ENCODE data around the gene TEX26.

TEX26 gene

DNA sequence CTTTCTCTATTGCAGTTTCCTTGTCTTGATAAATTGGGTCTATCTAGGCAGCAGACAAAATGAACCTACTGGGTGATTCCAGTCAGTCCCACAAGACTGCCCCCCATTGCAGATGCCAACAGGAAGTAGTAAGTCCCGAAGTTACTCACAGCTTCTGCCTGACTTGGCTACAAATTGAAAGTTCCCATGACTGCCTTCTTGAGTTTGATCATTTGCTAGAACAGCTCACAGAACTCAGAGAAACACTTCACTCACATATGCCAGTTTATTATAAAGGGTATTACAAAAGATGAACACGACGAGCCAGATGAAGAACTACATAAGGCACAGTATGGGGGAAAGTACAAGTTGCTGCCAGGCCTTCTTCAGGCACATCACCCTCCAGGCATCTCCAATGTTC lies 50.0 kb downstream of the TEX26 start:
- H3K4me1 ChIP-seq (ENCODE audit: control insufficient read depth, insufficient read depth, low read length), result peaks cover 28% of the 10 kb centered on the region
- H3K9ac ChIP-seq (ENCODE audit: low read length), result no peak overlapping the region
- H3K27me3 ChIP-seq (replicated peaks; ENCODE audit: control insufficient read depth, insufficient read depth, low read length), result no peaks in the 10 kb centered on the region
- no peaks in the 10 kb centered on the region for H3K9me3 ChIP-seq (ENCODE audit: control insufficient read depth, low read length)
- H3K4me3 ChIP-seq (ENCODE audit: low read length), result no peak overlapping the region
- H3K36me3 ChIP-seq (ENCODE audit: control insufficient read depth, insufficient read depth, low read length, severe bottlenecking), result no peaks in the 10 kb centered on the region
- no peak for DNase-seq (ENCODE audit: low read depth)

DNA sequence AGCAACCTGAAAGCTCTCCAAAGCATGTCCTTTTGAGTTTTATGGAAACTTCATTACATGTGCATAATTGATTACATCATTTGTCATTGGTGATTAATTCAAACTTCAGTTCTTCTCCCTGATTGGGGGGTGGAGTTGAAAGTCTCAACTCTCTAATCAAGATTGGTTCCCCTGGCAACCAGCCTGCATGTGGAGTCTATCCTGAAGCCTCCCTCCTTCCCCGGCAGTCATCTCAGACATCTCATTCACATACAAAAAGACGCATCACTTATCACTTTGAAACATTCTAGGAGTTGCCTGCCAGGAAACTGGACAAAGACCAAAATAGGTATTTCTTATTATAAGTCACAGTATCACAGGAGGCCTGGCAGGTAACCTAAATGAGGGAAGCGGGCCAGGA lies 50.5 kb downstream of the TEX26 start:
- Histone ChIP-seq H3K27me3 (replicated peaks; ENCODE audit: control insufficient read depth, insufficient read depth, low read length) (no peaks in the 10 kb centered on the region), H3K9me3 (ENCODE audit: control insufficient read depth, low read length) (no peaks in the 10 kb centered on the region), H3K4me1 (ENCODE audit: control insufficient read depth, insufficient read depth, low read length) (peaks cover 24% of the 10 kb centered on the region), H3K9ac (ENCODE audit: low read length) (no peak overlapping the region), H3K36me3 (ENCODE audit: control insufficient read depth, insufficient read depth, low read length, severe bottlenecking) (no peaks in the 10 kb centered on the region), H3K4me3 (ENCODE audit: low read length) (no peak overlapping the region)
- no peak for DNase-seq (ENCODE audit: low read depth)

DNA sequence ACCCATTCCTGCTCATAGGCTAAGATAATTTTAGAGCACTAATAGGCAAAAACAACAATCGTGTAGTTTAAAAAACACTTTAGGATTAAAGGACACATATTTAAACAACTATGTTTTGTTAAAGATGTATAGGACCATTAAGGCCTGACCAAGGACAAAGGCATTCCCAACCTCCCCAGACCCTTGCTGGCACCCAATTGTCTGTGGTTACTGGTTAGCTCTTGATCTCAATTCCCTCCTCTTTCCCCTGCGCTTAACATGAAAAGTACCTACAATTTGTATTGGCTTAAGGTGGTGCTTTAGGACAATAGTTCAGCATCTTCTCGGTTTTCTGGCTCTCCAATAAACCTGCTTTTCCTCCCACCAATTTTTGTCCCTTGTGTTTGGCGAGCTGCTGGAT lies 51.0 kb downstream of the TEX26 start:
- Histone ChIP-seq H3K9me3 (ENCODE audit: control insufficient read depth, low read length) (no peaks in the 10 kb centered on the region), H3K4me3 (ENCODE audit: low read length) (no peak overlapping the region), H3K36me3 (ENCODE audit: control insufficient read depth, insufficient read depth, low read length, severe bottlenecking) (no peaks in the 10 kb centered on the region), H3K9ac (ENCODE audit: low read length) (no peak overlapping the region), H3K27me3 (replicated peaks; ENCODE audit: control insufficient read depth, insufficient read depth, low read length) (no peaks in the 10 kb centered on the region), H3K4me1 (ENCODE audit: control insufficient read depth, insufficient read depth, low read length) (peaks cover 19% of the 10 kb centered on the region)
- DNase-seq (ENCODE audit: low read depth), result no peak

DNA sequence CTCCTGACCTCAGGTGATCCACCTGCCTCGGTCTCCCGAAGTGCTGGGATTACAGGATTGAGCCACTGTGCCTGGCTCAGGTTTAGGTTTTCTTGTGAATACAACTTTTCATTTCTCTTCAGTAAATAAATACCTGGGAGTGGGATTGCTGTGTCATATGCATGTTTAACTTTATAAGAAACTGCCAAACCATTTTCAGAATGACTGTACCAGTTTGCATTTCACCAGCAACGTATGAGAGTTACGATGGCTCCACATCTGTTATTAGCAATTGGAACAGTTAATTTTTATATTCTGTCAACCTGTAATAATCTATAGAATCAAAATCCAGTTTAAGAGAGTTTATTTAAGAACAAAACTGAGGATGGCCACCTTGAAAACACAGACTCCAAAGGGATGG lies 52.2 kb downstream of the TEX26 start:
- H3K9ac ChIP-seq (ENCODE audit: low read length), result no peak overlapping the region
- no peaks in the 10 kb centered on the region for H3K27me3 ChIP-seq (replicated peaks; ENCODE audit: control insufficient read depth, insufficient read depth, low read length)
- DNase-seq (ENCODE audit: low read depth), result no peak
- no peaks in the 10 kb centered on the region for H3K36me3 ChIP-seq (ENCODE audit: control insufficient read depth, insufficient read depth, low read length, severe bottlenecking)
- no peak overlapping the region for H3K4me3 ChIP-seq (ENCODE audit: low read length)
- H3K4me1 ChIP-seq (ENCODE audit: control insufficient read depth, insufficient read depth, low read length), result peaks cover 14% of the 10 kb centered on the region
- H3K9me3 ChIP-seq (ENCODE audit: control insufficient read depth, low read length), result no peaks in the 10 kb centered on the region

DNA sequence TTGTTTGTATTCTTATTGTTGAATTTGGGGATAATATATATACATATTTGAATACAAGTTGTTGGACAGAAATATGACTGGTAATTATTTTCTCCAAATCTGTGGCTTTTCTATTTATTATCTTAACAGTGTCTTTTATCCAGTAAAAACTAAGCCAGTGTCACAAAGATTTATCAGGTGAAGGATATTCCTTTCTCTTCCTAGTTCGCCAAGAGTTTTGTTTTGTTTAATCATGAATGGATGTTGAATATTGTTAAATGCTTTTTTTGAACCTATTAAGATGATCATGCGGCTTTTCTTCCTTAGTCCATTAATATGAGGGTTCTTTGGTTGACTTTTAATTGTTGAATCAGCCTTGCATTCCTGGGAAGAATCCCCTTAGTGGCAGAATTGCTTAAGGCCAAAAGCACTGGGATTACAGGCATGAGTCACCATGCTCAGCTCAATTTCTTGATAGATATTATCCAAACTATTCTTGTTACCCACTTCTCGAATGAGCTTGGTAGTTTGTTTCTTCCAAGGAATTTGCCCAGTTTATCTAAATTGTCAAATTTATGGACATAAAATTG lies 53.3 kb downstream of the TEX26 start:
- H3K27me3 ChIP-seq (replicated peaks; ENCODE audit: control insufficient read depth, insufficient read depth, low read length), result no peaks in the 10 kb centered on the region
- no peak overlapping the region for H3K9ac ChIP-seq (ENCODE audit: low read length)
- no peaks in the 10 kb centered on the region for H3K36me3 ChIP-seq (ENCODE audit: control insufficient read depth, insufficient read depth, low read length, severe bottlenecking)
- no peak overlapping the region for H3K4me3 ChIP-seq (ENCODE audit: low read length)
- H3K9me3 ChIP-seq (ENCODE audit: control insufficient read depth, low read length), result no peaks in the 10 kb centered on the region
- peaks cover 14% of the 10 kb centered on the region for H3K4me1 ChIP-seq (ENCODE audit: control insufficient read depth, insufficient read depth, low read length)
- DNase-seq (ENCODE audit: low read depth), result peak; percentile 73

DNA sequence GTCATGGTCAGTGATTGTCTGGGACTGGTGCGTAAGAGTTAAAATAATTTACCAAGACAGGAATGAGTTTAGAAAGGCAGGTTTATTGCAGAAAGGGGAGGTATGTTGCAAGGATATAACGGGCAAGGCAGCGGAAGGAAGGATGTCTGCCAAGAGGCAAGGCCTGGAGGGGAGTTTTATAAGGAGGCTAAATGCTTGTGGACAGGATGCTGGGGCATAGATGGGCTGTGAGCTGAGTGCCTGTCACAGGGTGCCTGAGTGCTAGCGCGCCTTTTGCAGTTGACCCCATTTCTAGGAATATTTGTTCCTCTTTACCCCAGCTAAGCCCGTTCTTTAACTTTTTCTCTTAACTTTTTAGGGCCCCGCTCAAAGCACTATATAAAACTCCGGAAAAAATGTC lies 58.7 kb downstream of the TEX26 start:
- Histone ChIP-seq H3K9ac (ENCODE audit: low read length) (no peak overlapping the region), H3K36me3 (ENCODE audit: control insufficient read depth, insufficient read depth, low read length, severe bottlenecking) (no peaks in the 10 kb centered on the region), H3K4me1 (ENCODE audit: control insufficient read depth, insufficient read depth, low read length) (peaks cover 5% of the 10 kb centered on the region), H3K9me3 (ENCODE audit: control insufficient read depth, low read length) (peaks cover 4% of the 10 kb centered on the region), H3K27me3 (replicated peaks; ENCODE audit: control insufficient read depth, insufficient read depth, low read length) (peaks cover 13% of the 10 kb centered on the region), H3K4me3 (ENCODE audit: low read length) (no peak overlapping the region)
- DNase-seq (ENCODE audit: low read depth), result no peak

DNA sequence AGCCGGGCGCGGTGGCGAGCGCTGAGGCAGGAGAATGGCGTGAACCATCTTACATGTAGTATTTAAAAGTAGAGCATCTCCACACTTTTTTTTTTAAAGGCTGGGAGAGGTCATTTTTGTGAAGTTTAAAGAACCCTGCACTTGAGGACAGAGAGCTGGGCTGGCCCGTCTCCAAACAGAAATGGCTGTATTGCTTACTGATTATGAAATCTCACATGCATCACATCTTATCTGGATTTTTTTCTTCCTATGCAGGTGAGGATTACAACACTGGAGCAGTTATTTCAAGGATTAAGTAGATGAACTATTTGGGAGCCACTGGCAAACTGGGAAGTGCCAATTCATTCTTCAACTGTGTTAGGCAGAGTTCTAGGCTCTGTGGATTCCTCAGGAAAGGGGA lies 59.5 kb downstream of the TEX26 start:
- H3K36me3 ChIP-seq (ENCODE audit: control insufficient read depth, insufficient read depth, low read length, severe bottlenecking), result no peaks in the 10 kb centered on the region
- H3K4me1 ChIP-seq (ENCODE audit: control insufficient read depth, insufficient read depth, low read length), result no peaks in the 10 kb centered on the region
- DNase-seq (ENCODE audit: low read depth), result no peak
- no peak overlapping the region for H3K9ac ChIP-seq (ENCODE audit: low read length)
- peaks cover 13% of the 10 kb centered on the region for H3K27me3 ChIP-seq (replicated peaks; ENCODE audit: control insufficient read depth, insufficient read depth, low read length)
- H3K9me3 ChIP-seq (ENCODE audit: control insufficient read depth, low read length), result peaks cover 6% of the 10 kb centered on the region
- H3K4me3 ChIP-seq (ENCODE audit: low read length), result no peak overlapping the region

DNA sequence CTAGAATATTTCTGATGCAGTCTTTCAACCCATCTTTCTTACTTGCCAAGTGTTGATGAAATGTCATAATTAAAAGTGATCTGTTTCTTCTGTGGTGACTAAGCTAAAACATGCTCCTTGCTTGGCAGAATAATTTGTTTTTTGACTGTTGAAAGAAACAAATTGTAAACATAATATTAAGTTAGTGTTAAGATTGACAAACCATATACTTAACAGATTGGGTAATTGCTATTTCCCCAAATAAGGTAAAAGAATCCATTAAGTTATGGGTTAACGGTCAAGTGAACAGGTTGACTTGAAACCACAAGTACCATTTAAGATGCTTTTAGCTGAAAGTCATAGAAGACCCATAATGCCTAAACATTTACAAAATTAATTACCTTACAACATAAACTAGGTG lies 62.9 kb downstream of the TEX26 start:
- H3K4me3 ChIP-seq (ENCODE audit: low read length), result no peak overlapping the region
- H3K27me3 ChIP-seq (replicated peaks; ENCODE audit: control insufficient read depth, insufficient read depth, low read length), result peaks cover 24% of the 10 kb centered on the region
- no peak overlapping the region for H3K9ac ChIP-seq (ENCODE audit: low read length)
- peaks cover 6% of the 10 kb centered on the region for H3K9me3 ChIP-seq (ENCODE audit: control insufficient read depth, low read length)
- H3K36me3 ChIP-seq (ENCODE audit: control insufficient read depth, insufficient read depth, low read length, severe bottlenecking), result no peaks in the 10 kb centered on the region
- DNase-seq (ENCODE audit: low read depth), result no peak
- no peaks in the 10 kb centered on the region for H3K4me1 ChIP-seq (ENCODE audit: control insufficient read depth, insufficient read depth, low read length)

DNA sequence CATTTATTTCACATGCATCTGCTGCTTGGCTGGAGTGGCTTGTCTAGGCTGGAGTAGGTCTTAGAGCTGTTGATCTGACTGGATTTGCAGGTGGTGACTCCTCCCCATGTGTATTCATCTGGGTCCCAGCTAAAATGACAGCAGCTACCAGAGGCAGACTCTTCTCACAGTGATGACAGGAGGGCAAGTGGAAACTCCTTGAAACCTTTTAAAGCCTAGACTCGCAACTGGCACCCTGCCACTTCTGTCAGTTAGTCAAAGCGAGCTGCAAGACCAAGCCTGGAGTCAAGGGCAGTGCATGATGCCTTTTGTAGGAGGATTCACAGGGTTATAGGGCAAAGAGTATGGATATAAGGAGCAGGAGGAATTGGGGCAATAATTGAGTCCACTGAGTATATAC lies 65.2 kb downstream of the TEX26 start:
- no peak overlapping the region for H3K9ac ChIP-seq (ENCODE audit: low read length)
- no peak overlapping the region for H3K4me3 ChIP-seq (ENCODE audit: low read length)
- H3K27me3 ChIP-seq (replicated peaks; ENCODE audit: control insufficient read depth, insufficient read depth, low read length), result peaks cover 26% of the 10 kb centered on the region
- no peak for DNase-seq (ENCODE audit: low read depth)
- H3K36me3 ChIP-seq (ENCODE audit: control insufficient read depth, insufficient read depth, low read length, severe bottlenecking), result no peaks in the 10 kb centered on the region
- H3K4me1 ChIP-seq (ENCODE audit: control insufficient read depth, insufficient read depth, low read length), result no peaks in the 10 kb centered on the region
- H3K9me3 ChIP-seq (ENCODE audit: control insufficient read depth, low read length), result peaks cover 6% of the 10 kb centered on the region

DNA sequence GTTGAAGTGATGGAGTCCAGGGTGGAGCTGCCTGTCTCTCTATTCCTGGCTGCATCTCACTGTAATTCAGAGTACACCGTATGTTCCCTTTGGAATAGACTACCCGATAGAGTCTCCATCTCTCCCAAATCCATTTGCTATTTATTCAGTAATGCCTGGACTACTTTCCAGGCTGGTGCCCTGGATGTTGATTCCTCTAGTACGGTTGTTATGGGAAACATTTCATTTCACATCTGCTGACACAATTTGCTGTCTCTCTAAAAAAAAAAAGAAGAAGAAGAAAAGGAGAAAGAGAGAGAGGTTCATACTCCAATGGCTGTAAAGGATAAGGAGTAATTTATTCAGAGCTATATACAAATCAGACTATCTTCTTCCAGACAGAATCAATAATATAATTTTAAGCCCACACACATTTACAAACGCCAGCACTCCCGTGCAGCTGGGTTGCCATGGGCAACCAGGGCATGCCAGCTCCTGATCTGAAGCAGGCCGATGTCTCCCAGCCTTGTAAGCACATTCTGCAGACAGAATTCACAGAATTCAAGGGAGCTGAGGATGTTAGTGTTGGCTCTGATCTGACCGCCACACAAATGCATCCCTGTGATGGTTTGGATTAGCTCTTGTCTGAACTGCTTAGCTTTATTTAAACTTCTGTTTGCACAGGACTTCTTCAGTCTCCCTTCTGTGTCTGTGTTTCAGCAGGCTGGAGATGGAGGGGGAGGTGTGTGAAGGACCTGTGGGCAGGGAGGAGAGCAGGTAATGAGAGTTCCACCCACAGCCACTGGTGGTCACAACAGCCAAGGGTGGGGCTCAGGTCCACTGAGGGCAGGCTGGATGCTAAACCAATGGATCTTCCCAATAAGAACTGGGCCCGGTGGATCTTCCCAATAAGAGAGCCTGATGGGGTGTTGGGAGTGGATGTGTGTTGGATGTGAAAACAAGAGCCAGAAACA lies 66.0 kb downstream of the TEX26 start:
- peak; percentile 72 for DNase-seq (ENCODE audit: low read depth)
- Histone ChIP-seq H3K4me3 (ENCODE audit: low read length) (no peak overlapping the region), H3K36me3 (ENCODE audit: control insufficient read depth, insufficient read depth, low read length, severe bottlenecking) (no peaks in the 10 kb centered on the region), H3K9me3 (ENCODE audit: control insufficient read depth, low read length) (peaks cover 6% of the 10 kb centered on the region), H3K4me1 (ENCODE audit: control insufficient read depth, insufficient read depth, low read length) (no peaks in the 10 kb centered on the region), H3K27me3 (replicated peaks; ENCODE audit: control insufficient read depth, insufficient read depth, low read length) (peaks cover 22% of the 10 kb centered on the region), H3K9ac (ENCODE audit: low read length) (no peak overlapping the region)

DNA sequence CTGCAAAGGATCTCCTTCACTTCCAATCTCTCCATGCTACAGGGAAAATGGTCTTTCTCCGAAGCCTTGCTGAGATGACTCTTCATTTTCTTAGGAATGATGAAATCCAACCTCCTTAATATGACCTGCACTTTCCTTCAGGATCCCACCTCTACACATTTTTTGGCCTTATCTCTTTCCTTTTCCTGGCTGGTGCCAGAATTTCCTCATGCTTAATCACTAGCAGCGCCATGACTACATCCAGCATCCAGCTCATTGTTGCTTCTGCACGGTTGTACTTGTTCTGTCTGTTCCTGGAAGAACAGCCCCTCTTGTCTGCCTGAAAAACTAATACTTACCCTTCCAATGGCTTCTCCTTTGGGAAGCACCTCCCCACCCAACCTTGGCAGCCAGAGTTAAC lies 68.4 kb downstream of the TEX26 start:
- Histone ChIP-seq H3K4me3 (ENCODE audit: low read length) (no peak overlapping the region), H3K9me3 (ENCODE audit: control insufficient read depth, low read length) (peaks cover 5% of the 10 kb centered on the region), H3K4me1 (ENCODE audit: control insufficient read depth, insufficient read depth, low read length) (no peaks in the 10 kb centered on the region), H3K9ac (ENCODE audit: low read length) (no peak overlapping the region), H3K36me3 (ENCODE audit: control insufficient read depth, insufficient read depth, low read length, severe bottlenecking) (no peaks in the 10 kb centered on the region), H3K27me3 (replicated peaks; ENCODE audit: control insufficient read depth, insufficient read depth, low read length) (peaks cover 22% of the 10 kb centered on the region)
- DNase-seq (ENCODE audit: low read depth), result no peak

Measured in adipocyte (in vitro differentiated cells).